GM12872 (cell line): ENCODE measurements around the gene PCDHB14.

ENCODE experiments used
- CTCF ChIP-seq: IDR thresholded peaks from 3 replicates; pipeline ENCODE4 v1.5.1; 2011; ENCODE audit warnings: low read depth, mild to moderate bottlenecking, low read length, moderate library complexity; ENCODE audit not compliant: insufficient read depth

The PCDHB14 gene

GRCh38 chr5:141241496-141241895 is 18.4 kb downstream of the PCDHB14 start:
- TF ChIP-seq CTCF = no peak

DNA sequence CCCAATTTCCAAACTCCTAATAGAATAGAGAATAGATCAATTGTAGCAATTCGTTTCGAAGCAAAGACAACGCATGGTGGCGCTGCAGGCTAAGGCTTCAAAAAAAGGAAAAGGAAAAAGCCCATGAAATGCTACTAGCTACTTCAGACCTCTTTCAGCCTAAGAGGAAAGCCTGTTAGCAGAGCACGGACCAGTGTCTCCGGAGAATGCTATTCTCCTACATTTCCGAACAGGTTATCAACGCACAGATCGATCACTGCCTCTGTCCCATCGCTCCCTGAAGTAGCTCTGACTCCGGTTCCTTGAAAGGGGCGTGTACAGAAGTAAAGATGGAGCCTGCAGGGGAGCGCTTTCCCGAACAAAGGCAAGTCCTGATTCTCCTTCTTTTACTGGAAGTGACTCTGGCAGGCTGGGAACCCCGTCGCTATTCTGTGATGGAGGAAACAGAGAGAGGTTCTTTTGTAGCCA is 22.1 kb downstream of the PCDHB14 start, which contains the start of gene PCDHB15:
Gene PCDHB15 (plus strand): TSS at position 146 of the 468 bp plus-strand sequence. CDS start 184 bp downstream, at position 330.
- 0 out of 3 replicates have a peak, but pooled peaks have one; percentile 17 for TF ChIP-seq CTCF

DNA sequence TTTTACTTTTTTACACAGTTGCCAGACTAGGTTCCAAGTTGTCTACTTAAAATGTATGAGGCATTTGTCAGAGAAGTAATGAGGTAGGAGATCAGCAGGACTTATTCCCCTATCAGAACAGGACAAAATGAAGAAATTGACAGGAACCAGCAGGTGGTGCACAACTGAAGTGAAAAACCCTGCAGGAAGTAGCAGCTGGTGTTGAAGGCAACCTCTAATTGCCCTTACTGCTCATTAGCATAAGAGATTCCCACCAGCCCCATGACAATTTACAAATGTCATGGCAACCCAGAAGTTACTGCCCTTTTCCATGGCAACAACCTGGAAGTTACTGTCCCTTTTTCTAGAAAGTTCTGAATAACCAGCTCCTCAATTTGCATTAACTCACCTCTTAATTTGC is 27.4 kb downstream of the PCDHB14 start:
- no peak for TF ChIP-seq CTCF

GRCh38 chr5:141258464-141258863 is 35.3 kb downstream of the PCDHB14 start:
- TF ChIP-seq CTCF = no peak

- TF ChIP-seq CTCF = no peak
Observed at GRCh38 chr5:141258948-141259347, 35.8 kb downstream of the PCDHB14 start.

GRCh38 chr5:141260458-141261237 is 37.5 kb downstream of the PCDHB14 start:
- no peak for TF ChIP-seq CTCF

DNA sequence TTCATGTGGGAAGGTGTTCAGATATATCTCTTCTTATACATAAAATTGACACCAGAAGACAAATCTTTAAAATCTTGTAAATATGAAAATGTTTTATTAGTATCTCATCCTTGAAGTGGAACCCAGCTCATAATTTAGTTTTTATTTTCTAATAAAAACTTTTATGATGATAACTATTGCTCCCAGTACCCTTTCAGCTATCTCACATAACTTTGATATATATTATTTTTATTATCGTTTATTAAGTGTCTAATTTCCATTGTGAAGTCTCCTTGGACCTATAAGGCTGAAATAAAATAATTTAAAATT is 38.0 kb downstream of the PCDHB14 start:
- TF ChIP-seq CTCF = no peak
